ENCODE data around the gene STK40.

The STK40 gene

GRCh38 chr1:36397378-36398230, 11.9 kb upstream of the STK40 start, which contains the start of gene LSM10:
Gene LSM10 (minus strand): TSS chr1:36397908. CDS start chr1:36394129, 3,779 bp downstream.
- peak; percentile 99 for DNase-seq

DNA sequence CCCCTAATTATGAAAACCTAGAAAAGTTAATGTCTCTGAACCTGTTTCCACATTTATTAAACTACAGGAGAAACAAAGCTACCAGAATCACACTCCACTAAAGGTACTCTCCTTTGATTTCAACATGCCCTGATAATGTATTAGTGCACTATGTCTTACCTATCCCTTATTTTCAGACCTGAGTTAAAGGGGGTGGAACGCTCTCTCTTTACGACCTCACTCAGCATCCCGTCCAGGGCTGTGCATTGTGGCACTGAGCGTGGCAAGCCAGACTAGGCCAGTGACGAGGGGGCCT, 11.3 kb upstream of the STK40 start:
- no peak for DNase-seq

DNA sequence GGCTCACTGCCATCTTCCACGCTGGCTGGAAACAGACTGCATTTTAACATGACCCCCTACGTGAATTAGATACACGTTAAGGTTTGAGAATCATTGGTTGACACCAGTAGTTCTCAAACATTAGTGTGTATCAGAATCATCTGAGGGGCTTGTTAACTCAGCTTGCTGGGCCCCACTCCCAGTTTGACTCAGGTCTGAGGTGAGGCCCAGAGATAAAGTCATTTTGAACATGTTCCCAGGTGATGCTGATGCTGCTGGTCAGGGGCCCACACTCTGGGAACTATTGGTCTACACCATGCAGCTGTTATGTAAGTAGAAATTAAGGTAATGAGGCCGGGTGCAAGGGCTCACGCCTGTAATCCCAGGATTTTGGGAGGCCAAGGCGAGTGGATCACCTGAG, 10.6 kb upstream of the STK40 start:
- DNase-seq = no peak

GRCh38 chr1:36393686-36394085, 8.0 kb upstream of the STK40 start:
- no peak for DNase-seq

DNA sequence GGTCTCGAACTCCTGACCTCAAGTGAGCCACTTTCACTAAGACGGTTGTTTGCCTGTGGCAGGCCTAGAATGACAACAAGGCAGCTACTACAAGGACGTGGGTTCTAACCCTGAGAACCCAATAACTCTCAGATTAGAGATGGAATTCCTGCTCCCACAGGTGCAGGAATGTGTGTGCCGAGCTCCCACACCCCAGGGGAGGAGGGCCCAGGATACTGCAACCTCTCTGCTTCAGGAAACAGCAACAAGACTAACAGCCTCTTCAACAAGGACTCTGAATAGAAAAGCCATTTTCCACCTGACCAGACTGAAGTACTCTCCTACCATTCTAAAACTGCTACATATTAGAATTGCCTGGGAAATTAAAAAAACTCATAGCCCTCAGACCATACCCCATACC, 7.1 kb upstream of the STK40 start:
- DNase-seq = no peak

DNA sequence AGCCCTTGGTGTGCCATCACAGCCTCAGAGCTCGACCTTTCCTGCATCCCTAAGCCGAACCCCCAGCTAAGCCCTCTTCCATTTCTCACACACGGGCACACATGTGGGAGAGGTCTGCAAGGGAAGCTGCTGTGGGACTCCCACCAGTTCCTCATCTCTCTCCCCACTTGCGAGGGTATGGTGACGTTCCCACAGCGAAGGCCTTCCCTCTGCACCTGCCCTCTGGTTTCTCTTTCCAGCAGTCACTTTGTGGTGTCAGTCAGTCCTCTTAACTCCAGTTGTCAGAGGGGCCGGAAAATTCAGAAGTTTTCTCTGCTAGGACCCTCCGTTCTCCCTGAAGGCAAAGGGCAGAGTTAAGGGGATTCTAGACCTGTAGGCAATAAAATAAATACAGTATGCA, 5.5 kb upstream of the STK40 start:
- DNase-seq = no peak

GRCh38 chr1:36390411-36390810, 4.7 kb upstream of the STK40 start:
- DNase-seq = no peak

DNA sequence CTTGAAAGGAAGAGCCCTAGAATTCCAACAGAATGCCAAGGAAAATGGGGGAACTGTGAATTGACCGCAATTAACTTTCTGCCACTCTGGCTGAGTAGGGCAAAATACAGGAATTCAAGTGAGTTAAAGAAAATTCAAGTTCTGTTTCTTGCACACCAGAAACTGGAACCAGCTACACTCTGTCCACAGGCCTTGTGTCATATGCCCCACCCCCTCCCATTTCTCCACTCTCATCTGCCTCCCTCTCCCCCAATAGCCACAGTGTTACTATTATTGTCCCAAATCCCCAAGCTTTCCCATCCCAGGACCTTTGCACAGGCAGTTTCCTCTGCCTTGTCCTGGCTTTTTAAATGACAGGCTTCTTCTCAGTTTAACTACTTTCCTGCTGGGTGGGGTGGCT, 4.3 kb upstream of the STK40 start:
- DNase-seq = no peak

GRCh38 chr1:36389261-36389660, 3.5 kb upstream of the STK40 start:
- no peak for DNase-seq

GRCh38 chr1:36387141-36387949, 1.6 kb upstream of the STK40 start:
- no peak for DNase-seq

GRCh38 chr1:36386265-36387140, 779 bp upstream of the STK40 start:
- DNase-seq = peak; percentile 99

DNA sequence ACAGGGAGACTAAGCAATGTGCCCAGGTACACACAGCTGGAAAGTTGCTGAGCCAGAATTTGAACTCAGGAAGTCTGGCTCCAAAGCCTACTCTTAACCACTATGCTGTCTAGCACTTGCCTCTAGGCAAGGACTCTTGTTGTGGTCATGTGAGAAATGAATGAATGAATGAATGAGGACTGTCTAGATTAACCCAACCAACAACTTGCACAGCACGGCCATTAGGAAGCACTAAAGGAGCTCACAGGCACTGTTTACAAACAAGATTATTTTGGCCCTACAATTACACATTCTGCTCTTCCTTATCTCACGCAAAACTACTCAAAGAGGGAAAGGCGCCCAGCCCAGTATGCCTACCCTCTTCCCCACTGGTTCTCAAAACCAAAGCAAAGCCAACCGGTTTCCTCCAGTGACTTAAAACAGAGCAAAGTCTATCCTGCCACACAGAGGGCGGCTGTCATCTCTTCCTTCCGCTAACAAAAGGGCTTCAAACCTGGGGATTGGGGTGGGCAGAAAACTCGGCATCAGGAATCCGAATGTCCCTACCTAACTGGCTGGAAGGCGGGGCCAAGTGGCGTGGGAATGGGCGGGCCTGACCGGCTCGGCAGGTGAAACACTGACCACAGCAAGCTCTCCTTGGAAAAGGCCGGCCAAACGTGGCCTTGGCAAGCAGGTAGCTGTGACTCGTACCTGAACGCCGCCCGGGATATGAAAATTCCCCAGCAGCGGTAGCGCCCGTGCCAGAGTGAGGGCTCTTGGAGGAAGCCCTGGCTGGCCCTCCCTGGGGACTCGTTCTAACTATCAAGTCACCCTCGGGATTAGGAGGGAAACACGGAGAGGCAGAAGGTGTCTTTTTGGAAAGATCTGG, 948 bp downstream of the STK40 start:
- DNase-seq = peak; percentile 61

GRCh38 chr1:36383240-36383639, 2.5 kb downstream of the STK40 start:
- DNase-seq = no peak

GRCh38 chr1:36382669-36383068, 3.1 kb downstream of the STK40 start:
- no peak for DNase-seq

- DNase-seq = no peak
These were observed 3.5 kb downstream of the STK40 start for GRCh38 chr1:36382231-36382630.

DNA sequence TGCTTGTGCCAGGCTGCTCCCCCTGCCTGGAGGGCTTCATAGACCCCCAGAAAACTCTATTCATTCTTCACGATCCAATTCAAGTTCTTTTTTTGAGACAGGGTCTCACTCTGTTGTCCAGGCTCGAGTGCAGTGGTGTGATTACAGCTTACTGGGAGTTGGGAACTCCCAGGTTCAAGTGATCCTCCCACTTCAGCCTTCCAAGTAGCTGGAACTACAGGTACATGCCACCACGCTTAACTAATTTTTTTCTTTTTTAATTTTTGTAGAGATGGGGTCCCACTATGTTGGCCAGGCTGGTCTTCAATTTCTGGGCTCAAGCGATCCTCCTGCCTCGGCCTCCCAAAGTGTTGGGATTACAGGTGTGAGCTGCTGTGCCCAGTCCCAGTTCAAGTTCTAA, 4.3 kb downstream of the STK40 start:
- no peak for DNase-seq

GRCh38 chr1:36380782-36381181, 4.9 kb downstream of the STK40 start:
- no peak for DNase-seq

GRCh38 chr1:36380143-36380619, 5.5 kb downstream of the STK40 start:
- DNase-seq = no peak

DNA sequence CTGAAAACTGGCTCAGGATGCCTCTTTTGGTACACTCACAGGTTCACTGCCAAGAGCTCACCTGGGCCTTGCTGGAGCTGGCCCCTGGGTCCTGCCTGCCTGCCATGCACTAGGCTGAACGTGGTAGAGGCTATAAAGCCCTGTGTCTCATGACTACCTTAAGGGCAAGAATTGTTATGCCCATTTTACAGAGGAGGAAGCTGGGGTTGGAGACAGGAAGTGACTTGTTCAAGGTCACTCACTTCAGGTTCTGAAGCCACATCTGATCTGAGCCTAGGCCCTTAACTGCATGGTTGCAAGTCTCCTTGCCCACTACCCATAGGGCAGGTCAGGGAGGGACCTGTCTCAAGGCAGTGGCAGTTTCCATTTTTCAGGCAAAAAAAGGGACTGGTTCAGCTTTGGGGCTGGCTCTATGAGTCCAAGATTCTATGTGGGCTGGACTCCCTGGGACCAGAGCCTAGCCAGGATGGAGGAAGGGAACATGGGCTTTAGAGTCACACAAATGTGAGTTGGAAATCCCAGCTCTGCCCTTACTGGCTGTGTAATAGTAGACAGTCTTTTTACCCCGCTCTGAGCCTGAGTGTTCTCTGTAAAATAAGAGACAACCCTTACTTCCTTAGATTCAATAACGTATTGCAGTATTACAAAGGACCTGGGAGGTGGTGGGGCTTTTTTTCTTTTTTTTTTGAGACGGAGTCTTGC, 7.8 kb downstream of the STK40 start:
- DNase-seq = no peak

DNA sequence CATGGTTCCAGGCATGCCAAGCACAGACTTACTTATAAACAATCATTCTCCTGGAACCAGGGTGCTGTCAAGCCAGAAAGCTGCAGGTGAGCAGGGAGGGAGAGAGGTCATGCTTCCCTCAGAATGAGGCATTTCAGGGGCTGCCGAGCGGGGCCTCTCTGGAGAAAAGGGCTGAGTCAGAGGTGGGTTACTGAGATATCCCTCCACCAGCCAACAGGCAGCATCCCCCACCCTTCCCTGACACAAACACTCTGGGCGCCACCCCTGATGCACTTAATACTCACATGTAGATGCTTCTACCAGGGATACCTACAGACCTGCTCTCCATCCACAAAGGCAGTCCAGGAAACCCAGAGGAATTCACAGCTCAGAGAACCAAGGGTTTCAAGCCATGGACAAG, 13.1 kb downstream of the STK40 start:
- no peak for DNase-seq

- DNase-seq = peak; percentile 97
These were observed 16.5 kb downstream of the STK40 start for GRCh38 chr1:36369061-36369861.
